ENCODE measurements around the gene VMAC. TPM values are rescaled to one million over a fixed set of nuclear protein-coding genes. Genes with fewer than 3 reads are reported as not detected.

VMAC gene
- total and polyA plus RNA-seq, 2 of the 13 experiments (the other 11 are each of a cell fraction or from before 2014, with no cell fraction given): 2.4 TPM

- no peak for TF ChIP-seq ZNF407 (CRISPR knock-in tag; IDR thresholded peaks at IDR 0.05; ENCODE audit: not compliant biosample characterization)
- no peak for TF ChIP-seq ZNF841 (CRISPR knock-in tag; IDR thresholded peaks at IDR 0.05; ENCODE audit: borderline replicate concordance)
- no peak for TF ChIP-seq BRCA1 (CRISPR knock-in tag; IDR thresholded peaks at IDR 0.05)
- no peak for TF ChIP-seq ZNF749 (CRISPR knock-in tag; IDR thresholded peaks at IDR 0.05; ENCODE audit: borderline replicate concordance)
- no peak for TF ChIP-seq ZBTB1 (CRISPR knock-in tag; IDR thresholded peaks at IDR 0.05; ENCODE audit: borderline replicate concordance)
- no peak for TF ChIP-seq PRPF4 (IDR thresholded peaks at IDR 0.05; ENCODE audit: low read depth, low read length, poor library complexity, severe bottlenecking)
- no peak for TF ChIP-seq ZNF572 (CRISPR knock-in tag; IDR thresholded peaks at IDR 0.05)
- no peak for TF ChIP-seq ZNF800 (CRISPR knock-in tag; IDR thresholded peaks at IDR 0.05)
- no peak for TF ChIP-seq MIER3 (CRISPR knock-in tag; IDR thresholded peaks at IDR 0.05; ENCODE audit: borderline replicate concordance)
- no peak; the same call in 1 of the 2 replicates for TF ChIP-seq ZNF441 (CRISPR knock-in tag; IDR thresholded peaks at IDR 0.05; ENCODE audit: borderline replicate concordance)
- TF ChIP-seq ZNF546 (CRISPR knock-in tag; conservative IDR thresholded peaks at IDR 0.05): no peak
- no peak for TF ChIP-seq CBX5 (CRISPR knock-in tag; IDR thresholded peaks at IDR 0.05; ENCODE audit: borderline replicate concordance)
- TF ChIP-seq ZNF607 (CRISPR knock-in tag; IDR thresholded peaks at IDR 0.05; ENCODE audit: borderline replicate concordance): no peak
- TF ChIP-seq ZNF296 (CRISPR knock-in tag; conservative IDR thresholded peaks at IDR 0.05): no peak
- TF ChIP-seq ZNF704 (CRISPR knock-in tag; IDR thresholded peaks at IDR 0.05; ENCODE audit: borderline replicate concordance): no peak
- no peak for TF ChIP-seq ZNF782 (CRISPR knock-in tag; IDR thresholded peaks at IDR 0.05; ENCODE audit: borderline replicate concordance)
- no peak; the same call in 1 of the 2 replicates for TF ChIP-seq NFKB2 (CRISPR knock-in tag; IDR thresholded peaks at IDR 0.05; ENCODE audit: borderline replicate concordance)
- no peak for TF ChIP-seq MZF1 (CRISPR knock-in tag; IDR thresholded peaks at IDR 0.05; ENCODE audit: borderline replicate concordance)
Observed at GRCh38 chr19:5904352-5905113, at the start of gene VMAC (continued).
